ENCODE results near the gene ARL10. TPM values are rescaled to one million over a fixed set of nuclear protein-coding genes. Genes with fewer than 3 reads are reported as not detected.
A peak's percentile ranks its signal among the peaks of the same experiment; 100 is the strongest.

Gene ARL10
- 10 to 100 TPM; 10.2 to 11.4 TPM for total RNA-seq
- 12.2 TPM for polyA plus RNA-seq (2013, experiment 1 of 2)
- 12.5 TPM for polyA plus RNA-seq (2013, experiment 2 of 2)
- long read RNA-seq, experiment 1, partial matches to known transcripts = 0 of 2 reads
- long read RNA-seq, experiment 1, other reads (novel, unspliced or antisense) = 1 of 2 reads
- long read RNA-seq, experiment 2, full-length matches to known transcripts = 1 of 6 reads
- long read RNA-seq, experiment 2, partial matches to known transcripts = 1 of 6 reads
- long read RNA-seq, experiment 2, other reads (novel, unspliced or antisense) = 4 of 6 reads
- long read RNA-seq, experiment 3, partial matches to known transcripts = 0 of 1 reads
- long read RNA-seq, experiment 3, other reads (novel, unspliced or antisense) = 1 of 1 reads
- long read RNA-seq, experiment 4 = 0 reads

GRCh38 chr5:176365351-176366231 is at the start of gene ARL10:
Gene ARL10 (plus strand): TSS chr5:176365487. CDS start chr5:176365564, 77 bp downstream.
- Mint-ChIP-seq H3K27ac (no peak within 1 kb of the TSS), H3K4me3 (peak within 1 kb of the TSS; percentile 53), H3K9me3 (no peaks in the 10 kb centered on the region), H3K4me1 (peaks cover 3% of the 10 kb centered on the region), H3K27me3 (ENCODE audit: insufficient read depth) (peaks cover 57% of the 10 kb centered on the region), H3K36me3 (ENCODE audit: low read depth) (peaks cover 13% of the 10 kb centered on the region)
- Histone ChIP-seq H3K9me3 (ENCODE audit: control insufficient read depth, low read length) (no peaks in the 10 kb centered on the region), H3K36me3 (ENCODE audit: control insufficient read depth, insufficient read depth, low read length) (peaks cover 8% of the 10 kb centered on the region), H3K4me3 (ENCODE audit: low read length) (peak within 1 kb of the TSS; percentile 83), H3K27me3 (ENCODE audit: control insufficient read depth, insufficient read depth, low read length, poor library complexity, severe bottlenecking) (peaks cover 43% of the 10 kb centered on the region), H3K27ac (ENCODE audit: low read depth, low read length) (no peak within 1 kb of the TSS), H3K9ac (ENCODE audit: extremely low read depth, low read length, poor library complexity, severe bottlenecking) (peak within 1 kb of the TSS; percentile 8), H3K4me1 (ENCODE audit: control insufficient read depth, insufficient read depth, low read length) (peaks cover 2% of the 10 kb centered on the region)
- WGBS, 2 experiments (ENCODE audit: insufficient coverage in 1 of 2, insufficient read length in 1 of 2) = 1 to 2% methylated on average over 37 to 108 of the region's 108 CpGs
- peak; percentile 79 for DNase-seq
- no peak for TF ChIP-seq CTCF (conservative IDR thresholded peaks at IDR 0.05)

- no peaks in the 10 kb centered on the region for H3K9me3 ChIP-seq (ENCODE audit: control insufficient read depth, low read length)
- peaks cover 48% of the 10 kb centered on the region for H3K36me3 Mint-ChIP-seq (ENCODE audit: low read depth)
- H3K4me1 Mint-ChIP-seq = no peaks in the 10 kb centered on the region
These were observed 47.5 kb upstream of the ARL10 start for GRCh38 chr5:176317534-176318374.

More at GRCh38 chr5:176317534-176318374, 47.5 kb upstream of the ARL10 start:
- no peak for TF ChIP-seq CTCF (conservative IDR thresholded peaks at IDR 0.05)
- H3K4me1 ChIP-seq (ENCODE audit: control insufficient read depth, insufficient read depth, low read length) = no peaks in the 10 kb centered on the region
- 95 to 100% methylated on average over 2 to 7 of the region's 7 CpGs for WGBS, 2 experiments (ENCODE audit: insufficient coverage in 1 of 2, insufficient read length in 1 of 2)
- no peaks in the 10 kb centered on the region for H3K9me3 Mint-ChIP-seq
- no peak overlapping the region for H3K27ac ChIP-seq (ENCODE audit: low read depth, low read length)
- no peak overlapping the region for H3K9ac ChIP-seq (ENCODE audit: extremely low read depth, low read length, poor library complexity, severe bottlenecking)
- no peak for DNase-seq
- H3K4me3 Mint-ChIP-seq = no peak overlapping the region
- H3K27ac Mint-ChIP-seq = no peak overlapping the region
- no peak overlapping the region for H3K4me3 ChIP-seq (ENCODE audit: low read length)
- no peaks in the 10 kb centered on the region for H3K27me3 ChIP-seq (ENCODE audit: control insufficient read depth, insufficient read depth, low read length, poor library complexity, severe bottlenecking)
- peaks cover 56% of the 10 kb centered on the region for H3K36me3 ChIP-seq (ENCODE audit: control insufficient read depth, insufficient read depth, low read length)
- H3K27me3 Mint-ChIP-seq (ENCODE audit: insufficient read depth) = no peaks in the 10 kb centered on the region
